Smooth muscle cell (in vitro differentiated cells): Measurements from ENCODE around the gene ALPK3. TPM values are rescaled to one million over a fixed set of nuclear protein-coding genes. Genes with fewer than 3 reads are reported as not detected.

Experiments used
- DNase-seq: peaks from one replicate; lab custom pipeline; 2025; ENCODE audit not compliant: unreplicated experiment; lab: John Stamatoyannopoulos, UW
- H2AFZ ChIP-seq: fragments of 200-600 bp; sonication (generic); 2 replicates; pipeline ENCODE4 v1.6.0; 2016; ENCODE audit warnings: antibody characterized with exemption, low read depth, mild to moderate bottlenecking
- H3F3A ChIP-seq: fragments of 200-600 bp; sonication (generic); 2 replicates; pipeline ENCODE4 v1.6.0; 2017; ENCODE audit warnings: antibody characterized with exemption, low read depth
- H3K27ac ChIP-seq: fragments of 200-600 bp; sonication (generic); 2 replicates; pipeline ENCODE4 v1.5.1; 2016; ENCODE audit warnings: low read depth, mild to moderate bottlenecking
- H3K27me3 ChIP-seq: fragments of 200-600 bp; sonication (generic); 2 replicates; pipeline ENCODE4 v1.6.1; 2016; ENCODE audit warnings: low read depth, mild to moderate bottlenecking
- H3K36me3 ChIP-seq: fragments of 200-600 bp; sonication (generic); 2 replicates; pipeline ENCODE4 v1.5.1; 2016; ENCODE audit warnings: low read depth
- H3K4me1 ChIP-seq: fragments of 200-600 bp; sonication (generic); 2 replicates; pipeline ENCODE4 v1.5.1; 2016; ENCODE audit warnings: low read depth
- H3K4me2 ChIP-seq: fragments of 200-600 bp; sonication (generic); 2 replicates; pipeline ENCODE4 v1.6.0; 2016; ENCODE audit warnings: mild to moderate bottlenecking
- H3K4me3 ChIP-seq: fragments of 200-600 bp; sonication (generic); 2 replicates; pipeline ENCODE4 v1.5.1; 2016; ENCODE audit warnings: mild to moderate bottlenecking
- H3K79me2 ChIP-seq: fragments of 200-600 bp; sonication (generic); 2 replicates; pipeline ENCODE4 v1.6.0; 2016; ENCODE audit warnings: low read depth, mild to moderate bottlenecking
- H3K9ac ChIP-seq: fragments of 200-600 bp; sonication (generic); 2 replicates; pipeline ENCODE4 v1.6.0; 2016; ENCODE audit warnings: low read depth
- H3K9me3 ChIP-seq: fragments of 200-600 bp; sonication (generic); replicated peaks from 2 replicates; pipeline ENCODE4 v1.5.1; 2016; ENCODE audit warnings: low read depth
- H4K20me1 ChIP-seq: fragments of 200-600 bp; sonication (generic); 2 replicates; pipeline ENCODE4 v1.6.0; 2016; ENCODE audit warnings: low read depth
- CTCF ChIP-seq: fragments of 200-600 bp; sonication (generic); IDR thresholded peaks from 2 replicates; pipeline ENCODE4 v1.5.1; 2017; ENCODE audit warnings: borderline replicate concordance, mild to moderate bottlenecking, antibody characterized with exemption; ENCODE audit not compliant: insufficient read depth, poor library complexity, severe bottlenecking
- WGBS: methylation state at CpG from one replicate; pipeline ENCODE4 v1.1.7; 2016; ENCODE audit warnings: low lambda C conversion rate; 5-methylcytosine and 5-hydroxymethylcytosine counted together
- polyA plus RNA-seq: library from polyadenylated mRNA; unstranded; fragments of >200 nt; fragmentation: Nextera tagmentation; extraction: Ambion mirVana; gene quantifications from 2 replicates; pipeline ENCODE4 v1.2.1, GENCODE V29; 2016
- total RNA-seq: library from RNA; depleted of rRNA; stranded (reverse); fragments of >200 nt; gene quantifications from 2 replicates; pipeline ENCODE4 v1.2.3, GENCODE V29; 2014

The ALPK3 gene
- total and polyA plus RNA-seq, 2 experiments from 2014 or later, result 3.5 to 18.8 TPM

GRCh38 chr15:84790676-84791075 is 26.5 kb upstream of the ALPK3 start:
- no peaks in the 10 kb centered on the region for H3K9me3 ChIP-seq
- peaks cover 6% of the 10 kb centered on the region for H3K36me3 ChIP-seq
- no peak for TF ChIP-seq CTCF
- H4K20me1 ChIP-seq, result peaks cover 77% of the 10 kb centered on the region
- no peak overlapping the region for H3K4me2 ChIP-seq
- no peaks in the 10 kb centered on the region for H3F3A ChIP-seq
- H3K27ac ChIP-seq, result no peak overlapping the region
- H3K4me3 ChIP-seq, result no peak overlapping the region
- H3K27me3 ChIP-seq, result no peaks in the 10 kb centered on the region
- H3K4me1 ChIP-seq, result peaks cover 8% of the 10 kb centered on the region
- 100% methylated on average over 4 of the region's 4 CpGs for WGBS
- H3K9ac ChIP-seq, result no peak overlapping the region
- no peak overlapping the region for H2AFZ ChIP-seq
- DNase-seq, result no peak
- peaks cover 72% of the 10 kb centered on the region for H3K79me2 ChIP-seq

- Histone ChIP-seq H3K79me2 (peaks cover 65% of the 10 kb centered on the region), H3K4me2 (no peak overlapping the region), H3K27ac (no peak overlapping the region), H3K4me3 (no peak overlapping the region), H3K27me3 (no peaks in the 10 kb centered on the region), H2AFZ (no peak overlapping the region), H3K36me3 (peaks cover 6% of the 10 kb centered on the region), H3F3A (no peaks in the 10 kb centered on the region), H3K4me1 (peaks cover 8% of the 10 kb centered on the region), H3K9ac (no peak overlapping the region), H3K9me3 (no peaks in the 10 kb centered on the region), H4K20me1 (peaks cover 67% of the 10 kb centered on the region)
- 98% methylated on average over 2 of the region's 2 CpGs for WGBS
- no peak for TF ChIP-seq CTCF
- no peak for DNase-seq
These were observed 25.4 kb upstream of the ALPK3 start for GRCh38 chr15:84791763-84792162.

- Histone ChIP-seq H3K79me2 (peaks cover 47% of the 10 kb centered on the region), H4K20me1 (peaks cover 56% of the 10 kb centered on the region), H3K4me3 (no peak overlapping the region), H3K27me3 (no peaks in the 10 kb centered on the region), H3K27ac (peak overlapping the region; percentile 52), H3K4me2 (peak overlapping the region; percentile 22), H3F3A (no peaks in the 10 kb centered on the region), H3K9ac (no peak overlapping the region), H3K36me3 (peaks cover 6% of the 10 kb centered on the region), H2AFZ (no peak overlapping the region), H3K4me1 (peaks cover 8% of the 10 kb centered on the region), H3K9me3 (no peaks in the 10 kb centered on the region)
- DNase-seq, result no peak
- no peak for TF ChIP-seq CTCF
- WGBS, result 88% methylated on average over 7 of the region's 7 CpGs
These were observed 23.6 kb upstream of the ALPK3 start for GRCh38 chr15:84793431-84794161.

- Histone ChIP-seq H3K27ac (no peak overlapping the region), H4K20me1 (peaks cover 51% of the 10 kb centered on the region), H3K36me3 (peaks cover 6% of the 10 kb centered on the region), H3K9ac (no peak overlapping the region), H3K27me3 (no peaks in the 10 kb centered on the region), H3K9me3 (no peaks in the 10 kb centered on the region), H3K79me2 (peaks cover 41% of the 10 kb centered on the region), H3K4me1 (peaks cover 7% of the 10 kb centered on the region), H3F3A (no peaks in the 10 kb centered on the region), H3K4me2 (no peak overlapping the region), H3K4me3 (no peak overlapping the region), H2AFZ (no peak overlapping the region)
- 98% methylated on average over 4 of the region's 4 CpGs for WGBS
- no peak for DNase-seq
- TF ChIP-seq CTCF, result no peak
These were observed 23.0 kb upstream of the ALPK3 start for GRCh38 chr15:84794162-84794547.
